Measurements from ENCODE around the gene TPCN2. TPM values are rescaled to one million over a fixed set of nuclear protein-coding genes. Genes with fewer than 3 reads are reported as not detected.

TPCN2 gene
- total RNA-seq, 6 experiments from 2014 or later: 10.7 to 27.2 (median 15.6) TPM

DNA sequence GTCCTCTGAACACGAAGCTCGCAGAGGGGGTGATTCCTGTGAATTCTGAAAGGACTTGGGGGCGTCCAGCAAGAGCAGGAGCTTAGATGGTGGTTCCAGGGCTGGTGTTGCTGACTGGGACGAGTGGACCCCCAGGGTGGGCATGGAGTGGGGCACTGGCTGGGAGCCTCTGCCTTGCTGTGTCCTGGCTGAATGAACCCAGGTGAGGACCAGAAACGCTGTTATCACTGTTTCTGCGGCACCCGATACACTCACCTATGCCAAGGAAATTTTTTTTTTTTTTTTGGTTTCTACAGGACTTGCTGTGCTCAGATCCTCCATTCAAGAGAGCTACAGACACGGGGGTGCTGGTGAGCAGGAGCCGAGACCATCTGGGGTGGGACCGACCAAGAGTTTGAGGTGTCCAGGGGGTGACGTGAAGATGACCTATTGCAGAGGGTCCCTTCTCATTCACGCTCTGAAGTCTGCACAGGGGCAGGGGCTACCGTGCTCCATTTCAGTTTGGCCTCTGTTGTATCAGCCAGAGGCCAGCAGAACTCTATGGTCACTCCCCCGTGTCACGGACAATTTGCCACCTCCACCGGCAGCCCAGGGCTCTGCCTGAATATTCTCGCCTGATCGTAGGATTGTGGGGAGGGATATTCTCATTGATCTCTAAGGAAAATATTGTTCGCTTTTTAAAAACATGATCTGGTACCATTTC is 110.6 kb downstream of the TPCN2 start:
- no peak for ATAC-seq
- WGBS (ENCODE audit: insufficient coverage, low coverage, low lambda C conversion rate, missing lambda C conversion rate): 90% methylated on average over 5 of the region's 19 CpGs
- intact Hi-C loops (cut with DNase I): no loop called here

GRCh38 chr11:69160296-69161116 is 111.8 kb downstream of the TPCN2 start:
- no peak for TF ChIP-seq CTCF (IDR thresholded peaks at IDR 0.05)
- no peak for TF ChIP-seq POLR2A (IDR thresholded peaks at IDR 0.05)
- H3K27me3 ChIP-seq: no peaks in the 10 kb centered on the region
- no peak overlapping the region for H3K4me3 ChIP-seq
- intact Hi-C loops (cut with DNase I): no loop called here
- WGBS (ENCODE audit: insufficient coverage, low coverage, low lambda C conversion rate, missing lambda C conversion rate): 84% methylated on average over 14 of the region's 15 CpGs
- no peaks in the 10 kb centered on the region for H3K9me3 ChIP-seq
- no peaks in the 10 kb centered on the region for H3K4me1 ChIP-seq
- no peak overlapping the region for H3K27ac ChIP-seq
- no peak for ATAC-seq
- no peaks in the 10 kb centered on the region for H3K36me3 ChIP-seq
- no peak for DNase-seq

More for the DNA sequence above, 110.6 kb downstream of the TPCN2 start:
- no peaks in the 10 kb centered on the region for H3K4me1 ChIP-seq
- TF ChIP-seq POLR2A (IDR thresholded peaks at IDR 0.05) (no peak), CTCF (IDR thresholded peaks at IDR 0.05) (no peak)
- no peak for DNase-seq
- H3K9me3 ChIP-seq: no peaks in the 10 kb centered on the region
- no peak overlapping the region for H3K4me3 ChIP-seq
- no peaks in the 10 kb centered on the region for H3K36me3 ChIP-seq
- no peaks in the 10 kb centered on the region for H3K27me3 ChIP-seq
- H3K27ac ChIP-seq: no peak overlapping the region

DNA sequence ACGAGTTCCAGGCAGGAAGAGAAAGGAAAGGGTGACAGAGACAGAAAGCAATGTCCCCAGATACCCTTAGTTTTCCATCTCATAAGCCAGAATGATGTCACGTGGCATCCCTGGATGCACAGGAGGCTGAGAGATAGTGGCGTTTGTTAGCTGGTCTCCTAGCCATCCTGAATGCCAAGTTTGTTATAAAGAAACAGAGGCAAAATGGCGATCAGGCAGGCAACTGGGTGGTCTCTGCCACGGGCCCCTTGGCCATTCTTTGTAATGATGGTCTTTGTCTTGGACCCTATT is 112.3 kb downstream of the TPCN2 start:
- Histone ChIP-seq H3K4me3 (no peak overlapping the region), H3K9me3 (no peaks in the 10 kb centered on the region), H3K27ac (no peak overlapping the region), H3K27me3 (no peaks in the 10 kb centered on the region), H3K4me1 (no peaks in the 10 kb centered on the region), H3K36me3 (no peaks in the 10 kb centered on the region)
- intact Hi-C loops (cut with DNase I): no loop called here
- DNase-seq (no peak), ATAC-seq (no peak)
- no peak for TF ChIP-seq POLR2A (IDR thresholded peaks at IDR 0.05)
- no peak for TF ChIP-seq CTCF (IDR thresholded peaks at IDR 0.05)
- 65% methylated on average over 5 of the region's 5 CpGs for WGBS (ENCODE audit: insufficient coverage, low coverage, low lambda C conversion rate, missing lambda C conversion rate)

GRCh38 chr11:69162505-69162904 is 113.8 kb downstream of the TPCN2 start:
- Histone ChIP-seq H3K36me3 (no peaks in the 10 kb centered on the region), H3K27ac (no peak overlapping the region), H3K4me1 (no peaks in the 10 kb centered on the region), H3K9me3 (no peaks in the 10 kb centered on the region), H3K27me3 (no peaks in the 10 kb centered on the region), H3K4me3 (no peak overlapping the region)
- TF ChIP-seq CTCF (IDR thresholded peaks at IDR 0.05) (no peak), POLR2A (IDR thresholded peaks at IDR 0.05) (no peak)
- ATAC-seq: no peak
- no peak for DNase-seq
- intact Hi-C loops (cut with DNase I): no loop called here
